Testis (tissue), 2 donors: ENCODE results near the gene ABL2.

Source experiments
- CTCF ChIP-seq, 3 experiments: fragments of 450-650 bp in 2 of 3; fragments of 200-600 bp in 1 of 3; sonication (generic) in 1 of 3; IDR thresholded peaks; one replicate each; pipeline ENCODE4 v1.5.1; 2016 to 2019; ENCODE audit warnings: antibody characterized with exemption in 3 of 3, mild to moderate bottlenecking in 2 of 3, moderate library complexity in 1 of 3
- POLR2A ChIP-seq: fragments of 450-650 bp; IDR thresholded peaks from one replicate; pipeline ENCODE4 v1.6.1; 2017; ENCODE audit warnings: antibody characterized with exemption, mild to moderate bottlenecking, moderate library complexity

- TF ChIP-seq CTCF (IDR thresholded peaks at IDR 0.05) (no peak), POLR2A (no peak)
Measured at GRCh38 chr1:179177615-179178014, 51.9 kb downstream of the ABL2 start.
